HepG2 (cell line): ENCODE results near the gene COL8A2. TPM values are rescaled to one million over a fixed set of nuclear protein-coding genes. Genes with fewer than 3 reads are reported as not detected.
A peak's percentile ranks its signal among the peaks of the same experiment; 100 is the strongest.

Experiments
- FOXO1 ChIP-seq: sonication (generic); formaldehyde crosslinking; IDR thresholded peaks from 2 replicates; pipeline ENCODE4 v1.4.0; 2020; ENCODE audit warnings: missing genetic modification reagents
- HES4 ChIP-seq: sonication (generic); formaldehyde crosslinking; IDR thresholded peaks from 2 replicates; pipeline ENCODE4 v1.9.0; 2021; ENCODE audit warnings: mild to moderate bottlenecking, missing genetic modification reagents, borderline replicate concordance
- KDM3A ChIP-seq: IDR thresholded peaks from 2 replicates; pipeline ENCODE4 v1.6.1; 2018; ENCODE audit warnings: low read depth, missing compliant biosample characterization
- LCORL ChIP-seq, 2 experiments: fragments of 450-650 bp in 1 of 2; sonication (generic) in 1 of 2; formaldehyde crosslinking in 1 of 2; IDR thresholded peaks; 2 replicates each; pipeline versions ENCODE4 v1.5.0 to v1.6.1; 2017 to 2020; ENCODE audit warnings: antibody characterized with exemption in 1 of 2, missing genetic modification reagents in 1 of 2
- PHF21A ChIP-seq: sonication (generic); formaldehyde crosslinking; IDR thresholded peaks from 2 replicates; pipeline ENCODE4 v1.5.0; 2020; ENCODE audit warnings: mild to moderate bottlenecking, missing genetic modification reagents
- POGZ ChIP-seq: sonication (generic); formaldehyde crosslinking; IDR thresholded peaks from 2 replicates; pipeline ENCODE4 v1.4.0; 2020; ENCODE audit warnings: mild to moderate bottlenecking, missing genetic modification reagents
- RAD21 ChIP-seq: fragments of 450-650 bp; formaldehyde crosslinking; IDR thresholded peaks from 2 replicates; pipeline ENCODE4 v1.5.0; 2020; ENCODE audit warnings: mild to moderate bottlenecking
- RXRA ChIP-seq: sonication (generic); formaldehyde crosslinking; IDR thresholded peaks from 2 replicates; pipeline ENCODE4 v1.5.1; 2020; ENCODE audit warnings: missing genetic modification reagents
- SALL1 ChIP-seq: sonication (generic); formaldehyde crosslinking; IDR thresholded peaks from 2 replicates; pipeline ENCODE4 v1.8.0; 2022; ENCODE audit warnings: mild to moderate bottlenecking, missing genetic modification reagents
- XRCC5 ChIP-seq: fragments of 200-400 bp; formaldehyde crosslinking; optimal IDR thresholded peaks from 2 replicates; pipeline ENCODE3; 2017; ENCODE audit warnings: mild to moderate bottlenecking, low read length
- ZNF234 ChIP-seq: sonication (generic); formaldehyde crosslinking; conservative IDR thresholded peaks from 2 replicates; pipeline ENCODE4 v1.5.1; 2020; ENCODE audit warnings: mild to moderate bottlenecking, missing genetic modification reagents
- ZNF501 ChIP-seq: sonication (generic); formaldehyde crosslinking; IDR thresholded peaks from 2 replicates; pipeline ENCODE4 v1.5.1; 2020; ENCODE audit warnings: mild to moderate bottlenecking, moderate library complexity, missing genetic modification reagents
- polyA plus RNA-seq, 8 experiments: library from polyadenylated mRNA; depleted of rRNA in 3 of 8; stranded (reverse) in 7 of 8; unstranded in 1 of 8; fragments of >200 nt; fragmentation: Illumina TruSeq in 4 of 8; extraction: Trizol in 4 of 8; gene quantifications; 2 replicates each; pipeline versions ENCODE4 v1.2.1 to v1.2.3, GENCODE V29; 2011 to 2016; ENCODE audit warnings: low read depth in 4 of 8, missing spikeins in 1 of 8, mixed read lengths in 1 of 8; ENCODE audit not compliant: insufficient read depth in 1 of 8
- total RNA-seq, 5 experiments: library from RNA; depleted of rRNA; stranded (reverse); fragments of >200 nt; fragmentation: Illumina TruSeq; extraction: Trizol; gene quantifications; 2 replicates each; pipeline ENCODE4 v1.2.3, GENCODE V29; 2016; ENCODE audit warnings: low read depth in 1 of 5
- TF ChIP-seq, protein P1 (sequence below): sonication (generic); formaldehyde crosslinking; IDR thresholded peaks from 2 replicates; pipeline ENCODE4 v1.5.1; 2020; ENCODE audit warnings: missing genetic modification reagents, mild to moderate bottlenecking, borderline replicate concordance
- TF ChIP-seq, protein P2 (sequence below): sonication (generic); formaldehyde crosslinking; IDR thresholded peaks from 2 replicates; pipeline ENCODE4 v1.4.0; 2020; ENCODE audit warnings: missing genetic modification reagents
- TF ChIP-seq, protein P3 (sequence below): IDR thresholded peaks from 2 replicates; pipeline ENCODE4 v1.6.1; 2016; ENCODE audit warnings: missing compliant biosample characterization, missing genetic modification reagents, borderline replicate concordance
- TF ChIP-seq, protein P4 (sequence below): IDR thresholded peaks from 2 replicates; pipeline ENCODE4 v1.6.1; 2016; ENCODE audit warnings: low read depth
- TF ChIP-seq, protein P5 (sequence below): sonication (generic); IDR thresholded peaks from 2 replicates; pipeline ENCODE4 v1.6.1; 2016; ENCODE audit warnings: low read depth, borderline replicate concordance
- TF ChIP-seq, protein P6 (sequence below): sonication (generic); formaldehyde crosslinking; IDR thresholded peaks from 2 replicates; pipeline ENCODE4 v1.5.1; 2020; ENCODE audit warnings: missing genetic modification reagents, mild to moderate bottlenecking, borderline replicate concordance

The COL8A2 gene
- total and polyA plus RNA-seq, 2 of the 13 experiments (the other 11 are each of a cell fraction or from before 2014, with no cell fraction given): 0.13 to 0.24 TPM

DNA sequence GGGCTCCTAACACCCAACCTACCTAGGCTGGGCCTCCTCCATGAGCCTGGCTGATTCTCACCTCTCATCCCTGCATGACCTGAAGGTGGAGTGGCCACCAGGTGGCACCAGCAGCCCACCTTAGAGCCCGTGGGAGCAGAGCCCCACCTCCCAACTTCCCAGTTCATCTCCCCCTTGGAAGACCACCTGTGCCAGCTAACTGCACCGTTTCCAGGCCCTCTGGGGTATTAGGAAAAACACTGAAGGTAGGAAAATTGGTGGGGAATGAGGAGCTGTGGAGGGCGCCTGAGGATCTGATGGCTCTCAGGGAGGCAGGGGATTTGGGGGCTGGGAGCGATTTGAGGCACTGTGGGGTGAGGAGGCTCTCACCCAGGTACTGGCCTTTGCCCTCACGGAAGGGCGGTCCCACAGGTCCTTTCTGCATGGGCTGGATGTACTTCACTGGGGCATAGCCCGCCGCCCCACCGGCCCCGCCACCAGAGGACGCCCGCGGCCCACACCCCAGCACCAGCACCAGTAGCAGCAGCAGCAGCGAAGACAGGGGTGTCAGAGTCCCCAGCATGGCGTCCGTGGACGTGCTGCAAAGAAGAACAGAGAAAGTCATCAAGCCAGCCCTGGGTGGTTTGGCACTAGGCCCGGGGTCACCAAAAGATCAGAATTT is 25.2 kb downstream of the COL8A2 start (continued):
- TF ChIP-seq LCORL (IDR thresholded peaks at IDR 0.05) (no peak), LCORL (CRISPR knock-in tag; IDR thresholded peaks at IDR 0.05) (peak; percentile 41), SALL1 (peak; percentile 39; the same call in 1 of the 2 replicates), ZNF234 (CRISPR knock-in tag) (no peak), RXRA (0 out of 2 replicates have a peak, but pooled peaks have one; percentile 19), ZNF501 (0 out of 2 replicates have a peak, but pooled peaks have one; percentile 31), KDM3A (0 out of 2 replicates have a peak, but pooled peaks have one; percentile 44), RAD21 (CRISPR knock-in tag) (peak; percentile 93), XRCC5 (peak; percentile 25), POGZ (0 out of 2 replicates have a peak, but pooled peaks have one; percentile 28), PHF21A (CRISPR knock-in tag) (no peak), FOXO1 (CRISPR knock-in tag) (no peak), HES4 (CRISPR knock-in tag) (no peak)
- TF ChIP-seq, protein P1, sequence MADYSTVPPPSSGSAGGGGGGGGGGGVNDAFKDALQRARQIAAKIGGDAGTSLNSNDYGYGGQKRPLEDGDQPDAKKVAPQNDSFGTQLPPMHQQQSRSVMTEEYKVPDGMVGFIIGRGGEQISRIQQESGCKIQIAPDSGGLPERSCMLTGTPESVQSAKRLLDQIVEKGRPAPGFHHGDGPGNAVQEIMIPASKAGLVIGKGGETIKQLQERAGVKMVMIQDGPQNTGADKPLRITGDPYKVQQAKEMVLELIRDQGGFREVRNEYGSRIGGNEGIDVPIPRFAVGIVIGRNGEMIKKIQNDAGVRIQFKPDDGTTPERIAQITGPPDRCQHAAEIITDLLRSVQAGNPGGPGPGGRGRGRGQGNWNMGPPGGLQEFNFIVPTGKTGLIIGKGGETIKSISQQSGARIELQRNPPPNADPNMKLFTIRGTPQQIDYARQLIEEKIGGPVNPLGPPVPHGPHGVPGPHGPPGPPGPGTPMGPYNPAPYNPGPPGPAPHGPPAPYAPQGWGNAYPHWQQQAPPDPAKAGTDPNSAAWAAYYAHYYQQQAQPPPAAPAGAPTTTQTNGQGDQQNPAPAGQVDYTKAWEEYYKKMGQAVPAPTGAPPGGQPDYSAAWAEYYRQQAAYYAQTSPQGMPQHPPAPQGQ (CRISPR knock-in tag): no peak
- TF ChIP-seq, protein P2, sequence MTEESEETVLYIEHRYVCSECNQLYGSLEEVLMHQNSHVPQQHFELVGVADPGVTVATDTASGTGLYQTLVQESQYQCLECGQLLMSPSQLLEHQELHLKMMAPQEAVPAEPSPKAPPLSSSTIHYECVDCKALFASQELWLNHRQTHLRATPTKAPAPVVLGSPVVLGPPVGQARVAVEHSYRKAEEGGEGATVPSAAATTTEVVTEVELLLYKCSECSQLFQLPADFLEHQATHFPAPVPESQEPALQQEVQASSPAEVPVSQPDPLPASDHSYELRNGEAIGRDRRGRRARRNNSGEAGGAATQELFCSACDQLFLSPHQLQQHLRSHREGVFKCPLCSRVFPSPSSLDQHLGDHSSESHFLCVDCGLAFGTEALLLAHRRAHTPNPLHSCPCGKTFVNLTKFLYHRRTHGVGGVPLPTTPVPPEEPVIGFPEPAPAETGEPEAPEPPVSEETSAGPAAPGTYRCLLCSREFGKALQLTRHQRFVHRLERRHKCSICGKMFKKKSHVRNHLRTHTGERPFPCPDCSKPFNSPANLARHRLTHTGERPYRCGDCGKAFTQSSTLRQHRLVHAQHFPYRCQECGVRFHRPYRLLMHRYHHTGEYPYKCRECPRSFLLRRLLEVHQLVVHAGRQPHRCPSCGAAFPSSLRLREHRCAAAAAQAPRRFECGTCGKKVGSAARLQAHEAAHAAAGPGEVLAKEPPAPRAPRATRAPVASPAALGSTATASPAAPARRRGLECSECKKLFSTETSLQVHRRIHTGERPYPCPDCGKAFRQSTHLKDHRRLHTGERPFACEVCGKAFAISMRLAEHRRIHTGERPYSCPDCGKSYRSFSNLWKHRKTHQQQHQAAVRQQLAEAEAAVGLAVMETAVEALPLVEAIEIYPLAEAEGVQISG: peak; percentile 43; the same call in 1 of the 2 replicates
- TF ChIP-seq, protein P3, sequence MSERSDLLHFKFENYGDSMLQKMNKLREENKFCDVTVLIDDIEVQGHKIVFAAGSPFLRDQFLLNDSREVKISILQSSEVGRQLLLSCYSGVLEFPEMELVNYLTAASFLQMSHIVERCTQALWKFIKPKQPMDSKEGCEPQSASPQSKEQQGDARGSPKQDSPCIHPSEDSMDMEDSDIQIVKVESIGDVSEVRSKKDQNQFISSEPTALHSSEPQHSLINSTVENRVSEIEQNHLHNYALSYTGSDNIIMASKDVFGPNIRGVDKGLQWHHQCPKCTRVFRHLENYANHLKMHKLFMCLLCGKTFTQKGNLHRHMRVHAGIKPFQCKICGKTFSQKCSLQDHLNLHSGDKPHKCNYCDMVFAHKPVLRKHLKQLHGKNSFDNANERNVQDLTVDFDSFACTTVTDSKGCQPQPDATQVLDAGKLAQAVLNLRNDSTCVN: peak; percentile 24; the same call in 1 of the 2 replicates
- TF ChIP-seq, protein P4, sequence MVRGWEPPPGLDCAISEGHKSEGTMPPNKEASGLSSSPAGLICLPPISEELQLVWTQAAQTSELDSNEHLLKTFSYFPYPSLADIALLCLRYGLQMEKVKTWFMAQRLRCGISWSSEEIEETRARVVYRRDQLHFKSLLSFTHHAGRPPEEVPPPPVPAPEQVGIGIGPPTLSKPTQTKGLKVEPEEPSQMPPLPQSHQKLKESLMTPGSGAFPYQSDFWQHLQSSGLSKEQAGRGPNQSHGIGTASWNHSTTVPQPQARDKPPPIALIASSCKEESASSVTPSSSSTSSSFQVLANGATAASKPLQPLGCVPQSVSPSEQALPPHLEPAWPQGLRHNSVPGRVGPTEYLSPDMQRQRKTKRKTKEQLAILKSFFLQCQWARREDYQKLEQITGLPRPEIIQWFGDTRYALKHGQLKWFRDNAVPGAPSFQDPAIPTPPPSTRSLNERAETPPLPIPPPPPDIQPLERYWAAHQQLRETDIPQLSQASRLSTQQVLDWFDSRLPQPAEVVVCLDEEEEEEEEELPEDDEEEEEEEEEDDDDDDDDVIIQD (CRISPR knock-in tag): peak; percentile 53
- TF ChIP-seq, protein P5, sequence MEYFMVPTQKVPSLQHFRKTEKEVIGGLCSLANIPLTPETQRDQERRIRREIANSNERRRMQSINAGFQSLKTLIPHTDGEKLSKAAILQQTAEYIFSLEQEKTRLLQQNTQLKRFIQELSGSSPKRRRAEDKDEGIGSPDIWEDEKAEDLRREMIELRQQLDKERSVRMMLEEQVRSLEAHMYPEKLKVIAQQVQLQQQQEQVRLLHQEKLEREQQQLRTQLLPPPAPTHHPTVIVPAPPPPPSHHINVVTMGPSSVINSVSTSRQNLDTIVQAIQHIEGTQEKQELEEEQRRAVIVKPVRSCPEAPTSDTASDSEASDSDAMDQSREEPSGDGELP: no peak
- TF ChIP-seq, protein P6, sequence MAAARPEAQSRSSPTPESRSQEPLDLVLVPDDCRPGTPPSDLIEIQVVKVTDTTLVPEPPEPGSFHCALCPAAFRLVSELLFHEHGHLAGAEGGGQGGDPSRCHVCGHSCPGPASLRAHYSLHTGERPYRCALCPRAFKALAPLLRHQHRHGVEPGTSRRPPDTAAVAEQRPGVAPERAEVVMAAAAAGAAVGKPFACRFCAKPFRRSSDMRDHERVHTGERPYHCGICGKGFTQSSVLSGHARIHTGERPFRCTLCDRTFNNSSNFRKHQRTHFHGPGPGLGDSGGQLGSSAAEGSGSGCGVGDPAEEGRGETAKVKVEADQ (CRISPR knock-in tag): peak; percentile 49; the same call in 1 of the 2 replicates
